Skin epidermis (tissue), 12 donors: ENCODE data around the gene LAMTOR2.
A peak's percentile ranks its signal among the peaks of the same experiment; 100 is the strongest.

ENCODE experiments used
- H3K27ac ChIP-seq, 21 experiments: fragments of 200-600 bp; sonication (generic) in 11 of 21; one replicate each; pipeline ENCODE4 v1.5.0; 2020; ENCODE audit warnings: mild to moderate bottlenecking in 3 of 21, inconsistent platforms in 2 of 21, moderate library complexity in 2 of 21
- H3K4me3 ChIP-seq, 7 experiments: fragments of 200-600 bp; sonication (generic) in 2 of 7; one replicate each; pipeline ENCODE4 v1.5.0; 2020; ENCODE audit warnings: inconsistent platforms in 2 of 7, mild to moderate bottlenecking in 2 of 7, moderate library complexity in 1 of 7

Gene LAMTOR2

GRCh38 chr1:156090138-156090839 lies 35.7 kb downstream of the LAMTOR2 start:
- Histone ChIP-seq H3K4me3 (no peak overlapping the region), H3K27ac (peak overlapping the region in 5 of 21 experiments; percentile 27 to 53 (median 43))

- H3K4me3 ChIP-seq = no peak overlapping the region
- H3K27ac ChIP-seq = peak overlapping the region in 3 of 21 experiments; percentile 14 to 53 (median 17)
These were observed 36.2 kb downstream of the LAMTOR2 start for GRCh38 chr1:156090840-156091188.

DNA sequence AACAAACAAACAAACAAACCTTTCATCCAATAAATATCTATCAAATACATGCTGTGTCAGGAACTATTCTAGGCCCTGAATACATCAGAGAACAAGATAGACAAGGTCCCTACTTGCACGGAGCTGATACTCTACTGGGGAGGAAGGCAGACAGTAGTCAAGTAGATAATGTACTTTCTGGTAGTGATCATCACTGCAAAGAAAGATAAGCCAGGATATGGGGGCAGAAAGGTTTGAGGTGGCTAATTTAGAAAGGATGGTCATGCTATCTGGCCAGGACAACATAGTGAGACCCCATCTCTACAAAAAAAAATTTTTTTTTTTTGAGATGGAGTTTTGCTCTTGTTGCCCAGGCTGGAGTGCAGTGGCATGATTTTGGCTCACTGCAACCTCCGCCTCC lies 37.0 kb downstream of the LAMTOR2 start:
- no peak overlapping the region for H3K27ac ChIP-seq
- no peak overlapping the region for H3K4me3 ChIP-seq

GRCh38 chr1:156095906-156096508 lies 41.4 kb downstream of the LAMTOR2 start:
- Histone ChIP-seq H3K4me3 (no peak overlapping the region), H3K27ac (peak overlapping the region; percentile 35 to 94 (median 88))

GRCh38 chr1:156096640-156097391 lies 42.2 kb downstream of the LAMTOR2 start:
- peak overlapping the region; percentile 35 to 94 (median 88) for H3K27ac ChIP-seq
- no peak overlapping the region for H3K4me3 ChIP-seq

DNA sequence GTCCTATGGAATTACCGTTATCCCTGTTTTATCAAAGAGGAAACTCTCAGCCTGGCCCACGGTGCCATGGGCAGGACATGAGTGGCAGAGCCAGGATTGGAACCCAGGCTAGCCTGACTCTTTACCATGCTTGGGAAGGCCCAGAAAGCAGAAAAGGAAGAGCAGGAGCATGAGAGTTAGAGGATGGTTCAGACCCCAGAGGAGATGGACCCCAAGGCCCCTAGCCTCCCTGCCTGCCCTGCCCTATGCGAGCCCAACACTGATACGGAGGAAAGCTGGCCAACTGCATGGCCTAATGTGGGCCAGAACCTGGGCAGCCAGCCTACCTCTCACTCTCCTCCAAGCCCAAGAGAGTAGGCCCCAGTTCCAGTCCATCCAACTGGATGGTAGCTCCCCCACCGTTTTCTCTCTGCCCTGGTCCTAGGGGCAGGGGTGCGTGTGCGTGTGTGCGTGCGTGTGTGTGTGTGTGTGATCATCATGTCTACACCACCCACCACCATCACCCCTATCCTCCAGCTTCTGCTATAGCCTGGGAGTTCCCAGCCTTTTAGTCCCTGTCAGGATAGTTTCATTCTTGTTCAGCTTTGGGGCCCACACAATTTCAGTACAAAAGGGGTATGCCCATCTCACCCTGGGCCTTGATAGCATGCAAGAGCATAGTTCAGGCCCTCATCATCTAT lies 43.1 kb downstream of the LAMTOR2 start:
- Histone ChIP-seq H3K27ac (peak overlapping the region in 19 of 21 experiments; percentile 6 to 94 (median 89)), H3K4me3 (no peak overlapping the region)

DNA sequence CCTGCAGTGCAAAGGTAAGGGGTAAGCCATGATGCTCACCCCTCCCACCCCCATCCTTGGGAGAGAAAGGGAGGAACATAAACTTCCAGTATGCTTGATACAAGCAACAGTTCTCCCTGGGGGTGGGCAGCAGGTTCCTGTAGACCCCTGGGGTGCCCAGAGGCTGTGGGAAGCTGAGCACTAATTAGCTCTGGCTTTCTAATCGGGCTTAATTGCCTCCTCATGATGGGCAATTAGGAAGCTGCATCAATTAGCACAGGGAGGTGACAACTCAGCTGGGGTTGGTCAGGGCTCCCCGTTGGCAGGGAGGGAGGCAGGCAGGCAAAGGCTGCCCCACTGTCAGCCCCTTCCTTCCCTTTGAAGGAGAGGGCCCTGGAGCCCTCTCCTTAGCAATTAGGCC lies 44.2 kb downstream of the LAMTOR2 start:
- Histone ChIP-seq H3K4me3 (no peak overlapping the region), H3K27ac (peak overlapping the region in 14 of 21 experiments; percentile 1 to 99 (median 76))

GRCh38 chr1:156099282-156099681 lies 44.7 kb downstream of the LAMTOR2 start:
- Histone ChIP-seq H3K27ac (peak overlapping the region in 14 of 21 experiments; percentile 1 to 99 (median 76)), H3K4me3 (no peak overlapping the region)

DNA sequence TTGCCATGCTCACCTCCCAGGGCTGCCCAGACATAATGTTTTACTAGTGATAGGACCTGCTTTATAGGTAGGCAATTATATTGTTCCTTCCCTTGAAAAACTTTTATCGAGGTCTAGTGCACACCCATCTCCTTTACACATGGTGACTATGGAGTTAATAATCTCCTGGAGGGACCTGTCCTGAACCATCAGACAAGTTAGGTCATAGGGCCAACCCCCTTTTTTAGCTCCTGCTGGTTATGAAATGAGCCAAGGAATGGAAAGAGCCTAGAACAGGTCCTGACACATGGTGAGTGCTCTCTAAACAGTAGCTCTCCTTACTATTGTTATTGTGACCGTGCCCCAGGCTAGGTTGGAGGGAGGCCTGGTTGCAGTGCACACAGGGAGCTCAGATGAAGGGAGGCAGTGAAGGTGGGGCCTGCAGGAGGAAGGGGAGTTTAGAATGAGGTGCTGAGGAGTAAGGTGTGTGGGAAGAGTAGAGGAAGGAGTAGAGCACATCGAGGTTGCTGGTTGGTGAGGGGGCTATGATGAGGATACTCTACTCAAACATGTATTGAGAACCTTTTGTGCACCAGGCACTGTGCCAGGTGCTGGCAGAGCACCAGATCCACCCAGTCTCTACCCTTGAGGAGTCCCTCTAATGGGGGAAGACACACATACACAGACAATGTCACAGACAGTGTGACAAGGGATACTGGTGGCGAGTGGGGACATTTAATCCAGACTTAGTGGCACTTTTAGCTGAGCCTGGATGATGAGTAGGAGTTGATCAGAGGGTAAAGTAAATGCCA lies 45.8 kb downstream of the LAMTOR2 start:
- Histone ChIP-seq H3K4me3 (no peak overlapping the region), H3K27ac (peak overlapping the region in 15 of 21 experiments; percentile 3 to 100 (median 92))

DNA sequence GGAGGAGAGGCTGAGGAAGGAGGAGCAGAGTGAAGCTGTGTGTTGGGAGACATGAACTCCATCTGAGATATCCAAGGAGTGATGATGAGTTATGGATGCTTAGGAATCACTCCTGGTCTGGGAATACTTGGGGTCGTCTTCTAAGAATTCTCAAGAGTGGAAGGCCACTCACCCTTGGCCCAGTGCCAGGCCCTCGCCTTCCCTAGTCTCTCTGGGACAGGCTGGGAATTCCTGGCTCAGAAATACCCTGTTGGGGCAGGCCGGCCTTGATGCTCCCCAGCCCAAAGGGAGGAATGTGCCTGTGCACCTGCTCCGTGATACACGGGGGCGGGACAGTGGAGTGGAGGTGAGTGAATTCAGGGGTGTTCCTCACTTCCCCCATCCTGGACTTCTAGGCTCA lies 47.3 kb downstream of the LAMTOR2 start:
- Histone ChIP-seq H3K4me3 (no peak overlapping the region), H3K27ac (peak overlapping the region in 20 of 21 experiments; percentile 63 to 100 (median 96))

DNA sequence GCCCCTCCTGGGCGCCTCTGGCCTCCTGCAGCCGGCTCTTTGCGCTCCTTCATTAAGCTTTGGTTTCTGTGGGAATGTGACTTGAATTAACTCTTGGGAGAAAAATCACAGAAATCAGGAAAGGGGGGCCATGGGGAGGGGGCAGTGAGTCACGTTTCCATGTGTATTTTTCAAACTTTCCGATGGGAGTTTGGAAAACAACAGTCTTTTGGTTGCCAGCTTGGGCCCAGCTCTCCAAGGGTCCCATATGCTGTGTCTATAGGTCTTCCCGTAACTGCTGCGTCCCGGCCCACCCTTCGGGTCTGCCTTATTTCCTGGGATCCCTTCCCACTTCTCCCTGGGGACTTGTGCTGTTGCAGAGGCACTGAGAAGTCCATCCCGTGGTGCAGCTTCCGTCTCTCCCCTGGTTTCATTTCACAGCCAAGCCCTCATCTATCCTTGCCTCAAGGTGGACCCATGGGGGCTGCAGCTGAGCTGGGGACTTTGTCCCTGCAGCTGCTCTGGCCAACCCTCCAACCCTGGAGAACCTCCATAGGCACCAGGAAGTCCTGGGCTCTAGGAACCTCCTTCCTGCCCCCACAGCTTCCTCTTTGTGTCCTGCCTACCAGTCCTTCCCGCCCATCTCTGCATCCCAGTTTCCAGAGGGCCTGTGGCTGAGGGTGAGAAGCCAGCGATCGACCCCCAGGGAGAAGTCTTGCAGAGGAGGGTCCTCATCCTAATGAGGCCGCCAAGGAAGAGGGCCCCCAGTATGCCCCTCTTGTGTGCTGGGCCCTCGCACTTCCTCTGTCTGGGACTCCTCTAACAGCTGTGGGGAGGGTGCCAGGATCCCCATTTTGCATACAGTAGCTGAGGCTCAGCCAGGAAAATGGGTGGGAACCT lies 48.3 kb downstream of the LAMTOR2 start:
- Histone ChIP-seq H3K27ac (peak overlapping the region; percentile 54 to 100 (median 96)), H3K4me3 (peak overlapping the region in 1 of 7 experiments; percentile 21)

- peak overlapping the region in 2 of 7 experiments; percentile 7 to 21 for H3K4me3 ChIP-seq
- peak overlapping the region; percentile 80 to 100 (median 96) for H3K27ac ChIP-seq
These were observed 49.0 kb downstream of the LAMTOR2 start for GRCh38 chr1:156103521-156103947.

DNA sequence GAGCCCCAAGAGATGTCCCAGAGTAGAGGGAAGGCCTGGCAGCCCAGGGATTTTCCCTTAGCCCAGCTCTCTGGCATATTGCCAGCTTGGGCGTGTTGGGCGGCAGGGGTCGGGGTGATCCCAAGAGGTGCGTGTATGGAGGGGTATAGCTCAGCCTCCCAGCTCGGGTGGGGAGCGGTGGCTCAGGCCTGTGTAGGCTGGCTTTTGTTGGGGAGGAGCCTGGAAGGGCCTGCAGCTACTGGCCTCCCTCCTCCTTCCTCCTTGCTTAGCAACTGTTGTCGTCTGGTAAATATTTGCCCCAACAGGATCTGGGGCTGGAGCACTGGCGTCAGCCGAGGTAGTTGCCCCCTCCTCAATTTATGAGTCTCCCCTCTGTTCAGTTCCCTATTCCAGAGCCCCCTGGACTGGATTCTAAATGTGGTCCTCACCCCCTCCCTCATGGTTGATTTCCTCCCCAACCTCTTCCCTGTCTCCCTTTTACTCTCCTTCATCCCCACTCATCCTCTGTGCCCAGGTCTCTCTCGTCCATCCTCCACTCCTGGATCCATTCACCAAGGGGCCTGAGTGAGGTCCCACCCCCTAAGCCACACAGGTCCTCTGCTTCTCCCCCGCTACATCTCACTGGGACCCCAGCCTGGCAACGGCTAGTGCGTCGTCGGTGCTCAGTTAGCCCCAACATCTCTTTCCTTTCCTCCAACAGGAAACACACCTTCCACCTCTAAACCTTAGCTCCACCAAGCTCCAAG lies 49.7 kb downstream of the LAMTOR2 start:
- Histone ChIP-seq H3K27ac (peak overlapping the region; percentile 80 to 100 (median 96)), H3K4me3 (peak overlapping the region in 4 of 7 experiments; percentile 5 to 24 (median 7))

DNA sequence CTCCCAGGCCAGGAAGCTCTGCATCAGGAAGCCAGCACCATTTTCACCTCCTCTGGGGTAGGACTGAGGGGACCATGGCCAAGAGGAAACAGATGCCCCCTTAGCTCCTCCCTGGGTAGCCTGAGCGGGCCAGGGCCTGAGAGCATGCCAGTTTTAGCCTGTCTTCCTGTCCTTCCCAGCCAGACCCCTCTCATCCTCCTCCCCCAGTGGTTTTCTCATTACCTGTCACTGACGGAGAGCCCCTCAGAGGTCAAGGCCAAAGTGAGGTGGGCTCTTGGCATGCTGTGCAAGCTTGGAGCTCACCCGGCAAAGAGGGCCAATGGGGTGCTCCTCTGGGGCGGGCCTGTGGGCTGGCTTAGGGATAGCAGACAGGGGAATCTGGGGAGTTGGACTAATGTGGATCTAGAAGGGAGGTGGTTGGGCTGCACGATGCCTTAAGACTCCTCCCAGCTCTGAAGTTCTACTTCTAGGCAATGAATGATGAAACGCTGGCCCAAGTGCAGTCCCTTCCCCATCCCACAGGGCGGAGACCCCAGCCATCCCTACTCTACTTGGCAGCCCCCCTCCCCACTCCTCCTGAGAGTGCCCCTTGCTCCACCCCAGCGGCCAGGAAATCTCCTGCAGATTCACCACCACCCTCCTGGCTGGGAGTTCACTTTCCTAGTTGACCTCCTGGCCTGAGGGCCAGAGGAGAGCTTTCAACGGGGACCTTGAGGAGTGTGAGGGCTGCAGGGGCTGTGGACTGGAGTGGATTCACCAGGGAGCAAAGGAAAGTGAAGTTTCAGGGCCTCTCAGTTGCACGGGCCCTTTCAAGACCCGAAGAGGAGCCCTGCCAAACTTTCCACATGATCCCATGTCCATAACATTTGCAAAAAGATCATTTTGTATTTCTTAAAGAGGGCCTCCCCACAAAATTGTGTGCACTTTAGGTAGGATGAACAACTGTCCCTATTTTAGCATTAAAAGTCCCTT lies 50.6 kb downstream of the LAMTOR2 start:
- Histone ChIP-seq H3K27ac (peak overlapping the region; percentile 80 to 100 (median 96)), H3K4me3 (peak overlapping the region in 5 of 7 experiments; percentile 0 to 33 (median 26))

DNA sequence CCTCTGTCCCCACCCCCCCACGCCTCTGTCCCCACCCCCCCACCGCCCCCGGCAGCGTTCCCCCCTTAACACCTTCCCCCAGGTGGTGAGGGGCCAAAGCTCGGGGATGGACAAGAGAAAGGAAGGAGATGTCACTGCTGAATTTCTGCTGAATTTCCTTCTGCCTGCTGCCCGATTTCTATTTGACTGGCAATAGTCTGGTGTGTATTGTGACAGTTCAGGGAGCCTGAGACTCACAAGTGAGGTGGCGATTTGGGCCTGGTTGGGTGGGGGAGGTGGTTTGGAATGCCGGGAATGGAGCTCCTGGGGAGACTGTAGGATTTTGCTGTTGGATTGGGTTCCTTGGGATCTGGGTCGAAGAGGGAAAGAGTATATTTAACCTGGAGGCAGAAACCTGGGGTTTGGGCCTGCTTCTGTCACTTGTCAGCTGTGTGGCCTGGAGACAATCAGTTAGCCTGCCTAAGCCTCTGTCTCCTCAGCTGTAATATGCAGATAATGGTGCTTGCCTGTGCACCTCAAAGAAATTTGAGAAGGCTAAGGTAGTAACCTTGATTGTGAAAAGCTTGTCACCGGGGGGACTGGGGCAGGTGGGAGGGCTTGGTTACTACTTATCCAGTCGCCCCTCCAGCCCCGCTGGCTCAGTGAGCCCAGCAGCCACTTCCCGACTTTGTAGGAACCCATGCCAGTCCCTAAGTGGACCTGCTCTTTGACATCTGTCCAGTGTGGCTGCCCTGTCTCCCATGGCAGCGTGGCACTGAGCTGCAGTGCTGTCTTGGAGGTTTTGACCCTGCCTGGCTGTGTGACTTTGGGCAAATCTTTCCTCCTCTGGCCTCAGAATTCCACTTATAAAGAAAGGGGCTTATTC lies 52.3 kb downstream of the LAMTOR2 start:
- Histone ChIP-seq H3K27ac (peak overlapping the region; percentile 8 to 100 (median 96)), H3K4me3 (peak overlapping the region in 6 of 7 experiments; percentile 14 to 33 (median 25))
